Thyroid gland (tissue), 4 donors: ENCODE measurements around the gene GRIA1.

Experiments
- CTCF ChIP-seq, 6 experiments: fragments of 200-600 bp in 3 of 6; fragments of 450-650 bp in 3 of 6; sonication (generic) in 3 of 6; IDR thresholded peaks; one replicate each; pipeline ENCODE4 v1.5.1; 2016 to 2019; ENCODE audit warnings: antibody characterized with exemption in 6 of 6, mild to moderate bottlenecking in 2 of 6, inconsistent platforms in 1 of 6, moderate library complexity in 1 of 6
- POLR2A ChIP-seq, 2 donors: fragments of 450-650 bp; IDR thresholded peaks; one replicate each; pipeline ENCODE4 v1.6.1; 2017; ENCODE audit warnings: antibody characterized with exemption in 2 of 2, mild to moderate bottlenecking in 2 of 2, moderate library complexity in 1 of 2

GRCh38 chr5:153807801-153808200 lies 317.3 kb downstream of the GRIA1 start:
- no peak for TF ChIP-seq CTCF (IDR thresholded peaks at IDR 0.05)
- TF ChIP-seq POLR2A (IDR thresholded peaks at IDR 0.05): no peak
